Upper lobe of right lung (tissue), 1 donor: Measurements from ENCODE around the gene RPTOR. TPM values are rescaled to one million over a fixed set of nuclear protein-coding genes. Genes with fewer than 3 reads are reported as not detected.

Experiments used
- ATAC-seq: fragments of 200-7000 bp; cut with Tn5 transposase; one replicate; pipeline ENCODE4 v1.9.1; 2020; ENCODE audit warnings: mild to moderate bottlenecking, moderate library complexity
- DNase-seq: peaks from one replicate; pipeline ENCODE4 v3.0.0-alpha.2; 2020
- H3K27ac ChIP-seq: fragments of 200-600 bp; one replicate; pipeline ENCODE4 v1.8.0; 2022
- H3K27me3 ChIP-seq: fragments of 200-600 bp; one replicate; pipeline ENCODE4 v1.8.0; 2022; ENCODE audit warnings: mild to moderate bottlenecking
- H3K36me3 ChIP-seq: fragments of 200-600 bp; one replicate; pipeline ENCODE4 v1.8.0; 2022
- H3K4me1 ChIP-seq: fragments of 200-600 bp; one replicate; pipeline ENCODE4 v1.8.0; 2022
- H3K4me3 ChIP-seq: fragments of 200-600 bp; one replicate; pipeline ENCODE4 v1.8.0; 2022; ENCODE audit warnings: mild to moderate bottlenecking
- H3K9me3 ChIP-seq: fragments of 200-600 bp; one replicate; pipeline ENCODE4 v1.8.0; 2022
- CTCF ChIP-seq: fragments of 200-600 bp; IDR thresholded peaks from one replicate; pipeline ENCODE4 v1.8.0; 2022; ENCODE audit warnings: antibody characterized with exemption
- intact Hi-C: fragments of 100-400 bp; cut with DNase I; formaldehyde crosslinking; loops from one replicate; pipeline ENCODE4 v1.11.0; 2022
- total RNA-seq: library from RNA; stranded (reverse); fragmentation: NEBNext Ultra II Directional; extraction: Animal tissue kit (Norgen Biotek cat#: 25700); gene quantifications from one replicate; pipeline ENCODE4 v1.2.1, GENCODE V29; 2021
- donor health status: DM: no; HTN: yes; CAD: no; lungs with severe emphysema.

RPTOR gene
- total RNA-seq, 1 donor from 2014 or later: 35.4 TPM

DNA sequence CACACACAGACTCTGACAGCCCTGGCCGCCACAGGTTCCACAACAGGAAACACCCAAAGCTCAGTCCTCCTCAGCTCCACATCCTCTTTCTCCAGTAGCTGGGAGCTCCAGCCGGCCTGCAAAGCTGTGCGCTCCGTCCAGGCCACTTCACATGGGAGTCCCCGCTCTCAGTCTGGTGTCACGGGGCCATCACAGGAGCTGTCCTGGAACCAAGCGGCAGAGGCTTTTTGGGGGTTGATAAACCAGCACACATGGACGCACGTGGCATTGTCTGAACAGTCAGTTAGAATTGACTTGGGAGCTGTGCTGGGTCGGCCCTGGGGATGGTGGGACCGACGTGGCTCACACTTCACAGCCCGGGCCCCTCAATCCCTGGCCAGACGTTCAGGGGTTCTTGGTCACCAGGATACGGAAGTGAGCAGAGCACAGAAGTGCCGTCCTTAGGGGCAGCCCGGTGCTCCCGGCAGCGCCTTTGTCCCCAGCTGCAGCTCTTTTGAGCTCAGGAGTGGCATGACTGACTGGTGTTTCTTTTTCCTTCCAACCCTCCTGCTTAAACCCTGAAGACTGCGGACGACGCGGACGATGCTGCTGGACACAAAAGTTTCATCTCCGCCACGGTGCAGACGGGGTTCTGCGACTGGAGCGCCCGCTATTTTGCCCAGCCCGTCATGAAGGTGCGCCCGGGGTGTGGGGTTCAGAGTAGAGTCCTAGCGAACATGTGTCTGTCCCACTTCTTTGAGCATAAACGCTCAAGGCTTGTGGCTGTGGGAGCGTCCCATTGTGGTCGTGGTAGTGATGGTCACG is 380.4 kb downstream of the RPTOR start:
- no peak for TF ChIP-seq CTCF
- no peaks in the 10 kb centered on the region for H3K9me3 ChIP-seq
- ATAC-seq (no peak), DNase-seq (peak; percentile 60)
- intact Hi-C loops: no loop called here
- no peak overlapping the region for H3K4me3 ChIP-seq
- H3K36me3 ChIP-seq: peaks cover 40% of the 10 kb centered on the region
- no peaks in the 10 kb centered on the region for H3K27me3 ChIP-seq
- no peaks in the 10 kb centered on the region for H3K4me1 ChIP-seq
- no peak overlapping the region for H3K27ac ChIP-seq

- Histone ChIP-seq H3K9me3 (no peaks in the 10 kb centered on the region), H3K36me3 (peaks cover 40% of the 10 kb centered on the region), H3K4me1 (no peaks in the 10 kb centered on the region), H3K27ac (no peak overlapping the region), H3K4me3 (no peak overlapping the region), H3K27me3 (no peaks in the 10 kb centered on the region)
- ATAC-seq: no peak
- peak; percentile 61 for DNase-seq
- intact Hi-C loops: no loop called here
- TF ChIP-seq CTCF: no peak
These were observed 381.2 kb downstream of the RPTOR start for GRCh38 chr17:80925688-80926335.

GRCh38 chr17:80926591-80927250 is 382.1 kb downstream of the RPTOR start:
- no peaks in the 10 kb centered on the region for H3K4me1 ChIP-seq
- peak; percentile 44 for DNase-seq
- H3K36me3 ChIP-seq: peaks cover 40% of the 10 kb centered on the region
- no peaks in the 10 kb centered on the region for H3K9me3 ChIP-seq
- no peaks in the 10 kb centered on the region for H3K27me3 ChIP-seq
- no peak overlapping the region for H3K4me3 ChIP-seq
- no peak for ATAC-seq
- H3K27ac ChIP-seq: peak overlapping the region; percentile 31
- TF ChIP-seq CTCF: no peak
- intact Hi-C loops: no loop called here

GRCh38 chr17:80927791-80928216 is 383.2 kb downstream of the RPTOR start:
- Histone ChIP-seq H3K4me3 (no peak overlapping the region), H3K4me1 (no peaks in the 10 kb centered on the region), H3K9me3 (no peaks in the 10 kb centered on the region), H3K27me3 (no peaks in the 10 kb centered on the region), H3K27ac (no peak overlapping the region), H3K36me3 (peaks cover 40% of the 10 kb centered on the region)
- ATAC-seq (peak; percentile 26), DNase-seq (peak; percentile 40)
- intact Hi-C loops: no loop called here
- peak; percentile 35 for TF ChIP-seq CTCF

DNA sequence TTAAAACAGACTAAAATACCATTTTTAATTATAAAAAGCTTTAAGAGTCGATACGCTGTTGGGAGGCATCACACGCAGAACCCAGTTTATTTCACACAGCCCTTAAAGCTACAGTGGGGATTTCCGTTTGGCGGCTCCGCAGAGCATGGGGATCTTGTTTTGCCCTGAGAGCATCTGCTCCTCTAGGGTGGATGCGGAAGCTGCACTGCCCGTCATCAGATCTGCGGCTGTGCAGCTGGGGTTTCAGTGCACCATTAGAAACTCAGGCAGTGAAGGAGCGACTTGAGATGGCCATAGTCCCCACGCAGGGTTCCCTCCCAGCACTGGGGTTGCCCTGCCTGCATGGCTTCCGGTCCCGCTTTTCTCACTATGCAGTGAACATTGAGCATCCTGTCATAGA is 384.8 kb downstream of the RPTOR start:
- Histone ChIP-seq H3K27ac (no peak overlapping the region), H3K4me1 (no peaks in the 10 kb centered on the region), H3K9me3 (no peaks in the 10 kb centered on the region), H3K36me3 (peaks cover 30% of the 10 kb centered on the region), H3K4me3 (no peak overlapping the region), H3K27me3 (no peaks in the 10 kb centered on the region)
- ATAC-seq (no peak), DNase-seq (peak; percentile 48)
- TF ChIP-seq CTCF: no peak
- intact Hi-C loops: no loop called here
